Kidney (tissue), 14 donors: ENCODE measurements around the gene DMWD. TPM values are rescaled to one million over a fixed set of nuclear protein-coding genes. Genes with fewer than 3 reads are reported as not detected.

ENCODE experiments used
- DNase-seq, 5 donors: peaks; one replicate each; pipeline ENCODE4 v3.0.0-alpha.2; 2013 to 2020
- FAIRE-seq: peaks from 2 replicates; lab custom pipeline; 2012; peaks lifted over from hg19 to GRCh38; lab: Jason Lieb, UNC
- H3K27ac ChIP-seq, 2 donors: one replicate each; pipeline ENCODE4 v1.7.0; 2013; ENCODE audit warnings: low read depth in 2 of 2, low read length in 2 of 2, inconsistent platforms in 1 of 2
- H3K27me3 ChIP-seq: one replicate; pipeline ENCODE4 v1.7.1; 2013; ENCODE audit warnings: low read length, inconsistent platforms; ENCODE audit not compliant: control insufficient read depth, insufficient read depth
- H3K36me3 ChIP-seq, 3 donors: one replicate each; pipeline versions ENCODE4 v1.7.0 to v1.7.1; 2013; ENCODE audit warnings: low read length in 3 of 3, control low read depth in 1 of 3, inconsistent platforms in 1 of 3; ENCODE audit not compliant: insufficient read depth in 3 of 3, control insufficient read depth in 2 of 3
- H3K4me1 ChIP-seq, 3 donors: one replicate each; pipeline versions ENCODE4 v1.7.0 to v1.7.1; 2013; ENCODE audit warnings: low read length in 3 of 3, inconsistent platforms in 1 of 3, low read depth in 1 of 3; ENCODE audit not compliant: control insufficient read depth in 2 of 3, insufficient read depth in 2 of 3
- H3K4me3 ChIP-seq, 3 donors: one replicate each; pipeline versions ENCODE4 v1.7.0 to v1.8.1; 2013; ENCODE audit warnings: low read length in 3 of 3, control low read depth in 1 of 3, inconsistent platforms in 1 of 3
- H3K9ac ChIP-seq, 3 donors: one replicate each; pipeline versions ENCODE4 v1.7.0 to v1.7.1; 2013; ENCODE audit warnings: low read length in 3 of 3, control low read depth in 1 of 3, inconsistent platforms in 1 of 3
- H3K9me3 ChIP-seq, 3 donors: one replicate each; pipeline versions ENCODE4 v1.7.0 to v1.7.1; 2013; ENCODE audit warnings: low read length in 3 of 3, control low read depth in 1 of 3, inconsistent platforms in 1 of 3; ENCODE audit not compliant: control insufficient read depth in 2 of 3, insufficient read depth in 1 of 3
- CTCF ChIP-seq: IDR thresholded peaks from 3 replicates; pipeline ENCODE4 v1.5.1; 2012; ENCODE audit warnings: mild to moderate bottlenecking, moderate library complexity, borderline replicate concordance; ENCODE audit not compliant: insufficient read depth; ENCODE audit errors: extremely low read depth
- intact Hi-C: fragments of 100-400 bp; cut with DNase I; formaldehyde crosslinking; loops from one replicate; pipeline ENCODE4 v1.11.1; 2022
- polyA plus RNA-seq: library from polyadenylated mRNA; stranded (reverse); fragments of 350-450 nt; fragmentation: Illumina TruSeq; extraction: RNeasy Lipid Tissue Mini Kit (QIAGEN cat#74804); gene quantifications from one replicate; pipeline ENCODE4 v1.2.3, GENCODE V29; 2014; ENCODE audit warnings: low read depth, low replicate concordance; ENCODE audit not compliant: insufficient read depth
- total RNA-seq: library from RNA; stranded (reverse); fragmentation: NEBNext Ultra II Directional; extraction: Animal tissue kit (Norgen Biotek cat#: 25700); gene quantifications from one replicate; pipeline ENCODE4 v1.2.1, GENCODE V29; 2021
- donor health status: control.
- donor health status: control.
- donor health status: control.
- donor health status: control.
- donor health status: control.
- donor health status: DM: yes; HTN: yes; CAD: no.
- donor health status: Normal renal cell carcinoma (clear cell type).

DMWD gene
- total and polyA plus RNA-seq, 2 donors from 2014 or later, result 22.2 to 60.9 TPM

GRCh38 chr19:45768984-45769782 is 23.5 kb downstream of the DMWD start, which contains the start of gene SIX5:
Gene SIX5, minus strand, starts transcription at chr19:45769252. Its CDS starts 408 bp downstream, at chr19:45768844.
- FAIRE-seq, result no peak
- no peak for TF ChIP-seq CTCF
- intact Hi-C loops, result no loop called here

GRCh38 chr19:45768655-45768983 is 24.0 kb downstream of the DMWD start:
- peak overlapping the region; percentile 75 to 84 (median 78) for H3K9ac ChIP-seq
- H3K27ac ChIP-seq, result peak overlapping the region; percentile 97 to 99
- FAIRE-seq (no peak), DNase-seq (peak in 1 of 5 donors; percentile 88)
- no peaks in the 10 kb centered on the region for H3K9me3 ChIP-seq
- peaks cover 0 to 2% (median 0%) of the 10 kb centered on the region in 3 donors for H3K36me3 ChIP-seq
- peaks cover 0 to 20% (median 12%) of the 10 kb centered on the region in 3 donors for H3K4me1 ChIP-seq
- no peaks in the 10 kb centered on the region for H3K27me3 ChIP-seq
- TF ChIP-seq CTCF, result no peak
- intact Hi-C loops, result no loop called here
- H3K4me3 ChIP-seq, result peak overlapping the region; percentile 82 to 86 (median 83)

More at GRCh38 chr19:45768984-45769782, 23.5 kb downstream of the DMWD start, which contains the start of gene SIX5:
- peak within 1 kb of the TSS; percentile 75 to 86 (median 80) for H3K9ac ChIP-seq
- peak within 1 kb of the TSS; percentile 97 to 99 for H3K27ac ChIP-seq
- no peaks in the 10 kb centered on the region for H3K27me3 ChIP-seq
- peak within 1 kb of the TSS; percentile 82 to 86 (median 83) for H3K4me3 ChIP-seq
- H3K36me3 ChIP-seq, result peaks cover 0 to 2% (median 0%) of the 10 kb centered on the region in 3 donors
- H3K4me1 ChIP-seq, result peaks cover 0 to 15% (median 12%) of the 10 kb centered on the region in 3 donors
- no peaks in the 10 kb centered on the region for H3K9me3 ChIP-seq
- DNase-seq, result peak; percentile 99 to 100 (median 99)

- intact Hi-C loops, result no loop called here
- no peak for TF ChIP-seq CTCF
- peak overlapping the region; percentile 51 to 86 (median 80) for H3K9ac ChIP-seq
- no peaks in the 10 kb centered on the region for H3K36me3 ChIP-seq
- H3K27me3 ChIP-seq, result no peaks in the 10 kb centered on the region
- no peaks in the 10 kb centered on the region for H3K9me3 ChIP-seq
- peak overlapping the region; percentile 63 to 77 (median 75) for H3K4me3 ChIP-seq
- no peak for FAIRE-seq
- peak; percentile 75 to 93 (median 89) for DNase-seq
- peak overlapping the region; percentile 97 to 99 for H3K27ac ChIP-seq
- H3K4me1 ChIP-seq, result peaks cover 0 to 21% (median 9%) of the 10 kb centered on the region in 3 donors
These were observed 24.6 kb downstream of the DMWD start for GRCh38 chr19:45767881-45768654.
